ENCODE measurements around the gene PRM1.

- TF ChIP-seq L3MBTL2 (conservative IDR thresholded peaks at IDR 0.05), result no peak
- TF ChIP-seq SP1 (IDR thresholded peaks at IDR 0.05), result no peak
- no peak for TF ChIP-seq TARDBP (IDR thresholded peaks at IDR 0.05)
- TF ChIP-seq NFRKB (IDR thresholded peaks at IDR 0.05), result no peak
- no peak for TF ChIP-seq ELF4 (IDR thresholded peaks at IDR 0.05)
- no peak for TF ChIP-seq PKNOX1 (IDR thresholded peaks at IDR 0.05)
- no peak for TF ChIP-seq ZNF384 (IDR thresholded peaks at IDR 0.05)
- no peak for TF ChIP-seq HDGF (IDR thresholded peaks at IDR 0.05; ENCODE audit: borderline replicate concordance)
- no peak for TF ChIP-seq BHLHE40 (IDR thresholded peaks at IDR 0.05; ENCODE audit: borderline replicate concordance)
- TF ChIP-seq FOXK2 (IDR thresholded peaks at IDR 0.05), result no peak
- no peak for TF ChIP-seq ARNT (IDR thresholded peaks at IDR 0.05)
- no peak for TF ChIP-seq FOXA1 (IDR thresholded peaks at IDR 0.05)
These were observed 28.6 kb downstream of the PRM1 start for GRCh38 chr16:11252482-11252931.
